GM12801 (cell line): ENCODE data around the gene CIAO2B.

Experiments used
- TF ChIP-seq, protein P1 (sequence below): IDR thresholded peaks from one replicate; pipeline ENCODE4 v1.5.1; 2011; ENCODE audit warnings: control low read depth; ENCODE audit not compliant: insufficient read length; ENCODE audit errors: extremely low read depth

CIAO2B gene

DNA sequence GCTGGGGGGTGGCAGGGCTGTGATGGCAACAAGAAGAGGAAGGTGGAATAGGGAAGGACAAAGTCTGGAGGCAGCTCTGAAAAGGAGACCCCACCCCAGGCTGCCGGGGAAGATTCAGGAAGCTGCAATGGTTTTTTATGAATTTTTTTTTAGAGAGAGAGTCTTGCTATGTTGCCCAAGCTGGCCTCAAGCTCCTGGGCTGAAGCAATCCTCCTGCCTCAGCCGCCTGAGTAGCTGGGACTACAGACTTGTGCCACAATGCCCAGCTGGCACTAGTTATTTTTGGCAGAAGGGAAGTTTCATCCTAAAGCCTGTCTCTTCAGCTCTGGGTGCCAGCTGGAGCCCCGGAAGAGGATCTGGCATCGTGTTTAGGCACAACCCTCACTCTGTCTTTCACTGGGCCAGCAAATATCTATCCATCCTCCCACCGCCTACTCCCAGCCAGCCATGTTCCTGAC lies 25.5 kb upstream of the CIAO2B start:
- TF ChIP-seq, protein P1, sequence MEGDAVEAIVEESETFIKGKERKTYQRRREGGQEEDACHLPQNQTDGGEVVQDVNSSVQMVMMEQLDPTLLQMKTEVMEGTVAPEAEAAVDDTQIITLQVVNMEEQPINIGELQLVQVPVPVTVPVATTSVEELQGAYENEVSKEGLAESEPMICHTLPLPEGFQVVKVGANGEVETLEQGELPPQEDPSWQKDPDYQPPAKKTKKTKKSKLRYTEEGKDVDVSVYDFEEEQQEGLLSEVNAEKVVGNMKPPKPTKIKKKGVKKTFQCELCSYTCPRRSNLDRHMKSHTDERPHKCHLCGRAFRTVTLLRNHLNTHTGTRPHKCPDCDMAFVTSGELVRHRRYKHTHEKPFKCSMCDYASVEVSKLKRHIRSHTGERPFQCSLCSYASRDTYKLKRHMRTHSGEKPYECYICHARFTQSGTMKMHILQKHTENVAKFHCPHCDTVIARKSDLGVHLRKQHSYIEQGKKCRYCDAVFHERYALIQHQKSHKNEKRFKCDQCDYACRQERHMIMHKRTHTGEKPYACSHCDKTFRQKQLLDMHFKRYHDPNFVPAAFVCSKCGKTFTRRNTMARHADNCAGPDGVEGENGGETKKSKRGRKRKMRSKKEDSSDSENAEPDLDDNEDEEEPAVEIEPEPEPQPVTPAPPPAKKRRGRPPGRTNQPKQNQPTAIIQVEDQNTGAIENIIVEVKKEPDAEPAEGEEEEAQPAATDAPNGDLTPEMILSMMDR: no peak

DNA sequence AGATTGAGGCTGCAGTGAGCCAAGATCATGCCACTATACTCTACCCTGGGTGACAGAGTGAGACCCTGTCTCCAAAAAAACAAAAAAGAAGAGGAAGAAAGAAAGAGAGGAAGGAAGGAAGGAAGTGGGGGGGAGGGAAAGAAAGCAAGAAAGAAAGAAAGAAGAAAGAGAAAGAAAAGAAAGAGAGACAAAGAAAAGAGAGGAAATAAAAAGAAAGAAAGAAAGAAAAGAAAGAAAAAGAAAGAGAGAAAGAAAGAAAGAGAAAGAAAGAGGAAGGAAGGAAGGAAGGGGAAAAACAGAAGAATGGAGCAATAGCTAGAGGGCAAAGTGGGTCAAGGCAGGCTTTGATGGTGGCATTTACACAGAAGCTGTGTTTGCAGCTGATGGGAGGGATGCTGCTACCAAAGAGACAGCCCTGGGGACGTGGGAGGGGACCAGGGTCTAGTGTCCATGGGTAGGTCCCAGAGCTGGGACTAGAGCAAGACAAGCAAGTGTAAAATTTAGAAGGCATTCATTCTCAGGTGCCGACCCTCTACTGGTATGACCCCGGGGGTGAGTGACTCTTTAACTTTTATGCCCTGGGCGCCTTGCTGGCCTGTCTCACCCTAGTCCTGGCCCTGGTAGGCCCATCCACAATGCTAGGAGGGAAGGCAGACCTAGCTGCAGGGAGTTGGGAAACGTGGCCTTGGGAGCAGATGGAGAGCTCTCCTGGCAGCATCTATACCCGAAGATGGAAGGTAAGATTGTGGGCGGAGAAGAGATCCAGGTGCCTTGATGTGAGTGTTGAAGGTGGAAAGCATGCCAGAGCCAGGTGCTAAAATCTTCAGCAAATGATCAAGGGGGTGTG lies 24.9 kb upstream of the CIAO2B start:
- TF ChIP-seq, protein P1: no peak

DNA sequence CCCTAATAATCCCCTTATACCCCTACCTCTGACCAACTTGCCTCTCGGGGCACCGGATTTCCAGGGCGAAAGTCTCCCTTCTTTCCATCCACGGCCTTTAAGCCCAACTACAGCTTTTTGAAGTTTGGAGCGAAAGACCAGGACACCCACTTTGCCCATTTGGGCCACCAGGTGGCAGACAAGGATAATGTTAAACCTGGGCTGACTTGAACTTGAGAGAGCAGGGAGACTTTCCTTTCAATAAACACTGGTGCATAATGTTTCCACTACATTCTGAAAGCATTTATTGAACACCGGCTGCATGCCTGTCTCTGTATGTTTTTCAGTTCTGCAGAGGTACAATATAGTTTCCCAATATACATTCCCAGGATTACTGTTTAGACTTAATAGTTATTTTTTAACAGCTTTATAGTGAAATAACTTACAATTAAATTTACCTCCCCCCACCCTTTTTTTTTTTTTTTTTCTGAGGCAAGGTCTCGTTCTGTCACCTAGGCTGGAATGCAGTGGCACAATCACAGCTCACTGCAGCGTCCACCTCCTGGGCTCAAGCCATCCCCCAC lies 20.0 kb upstream of the CIAO2B start:
- TF ChIP-seq, protein P1: peak; percentile 12

DNA sequence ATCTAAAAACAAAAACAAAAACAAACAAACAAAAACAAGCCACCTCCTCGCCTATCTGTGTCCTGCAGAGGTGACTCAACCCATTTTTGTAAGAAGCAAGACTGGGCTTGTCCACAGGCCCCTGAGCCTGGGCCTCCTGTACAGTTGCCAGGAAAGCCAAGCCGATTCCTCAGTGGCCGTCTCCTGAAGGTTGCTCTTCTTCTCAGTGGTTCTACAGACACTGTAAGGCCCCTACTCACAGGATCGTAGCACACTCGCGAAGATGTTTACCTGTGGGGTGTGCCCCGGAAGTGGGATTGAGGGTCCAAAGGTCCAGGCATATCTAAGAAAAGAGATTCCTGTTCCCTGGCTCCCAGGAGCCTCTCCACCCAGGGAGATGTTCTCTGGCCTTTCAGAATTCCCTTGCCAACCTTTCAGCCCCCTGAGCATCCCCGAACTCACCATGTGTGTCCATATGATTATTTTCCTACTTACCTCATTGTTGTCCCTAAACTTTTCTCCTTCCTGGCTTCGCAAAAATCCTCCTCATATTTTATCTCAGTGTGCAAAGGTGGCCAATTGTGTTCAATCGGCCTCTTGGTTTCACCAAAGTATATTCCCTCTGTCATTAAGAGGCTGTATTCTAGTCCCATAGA lies 19.4 kb upstream of the CIAO2B start:
- TF ChIP-seq, protein P1: no peak

DNA sequence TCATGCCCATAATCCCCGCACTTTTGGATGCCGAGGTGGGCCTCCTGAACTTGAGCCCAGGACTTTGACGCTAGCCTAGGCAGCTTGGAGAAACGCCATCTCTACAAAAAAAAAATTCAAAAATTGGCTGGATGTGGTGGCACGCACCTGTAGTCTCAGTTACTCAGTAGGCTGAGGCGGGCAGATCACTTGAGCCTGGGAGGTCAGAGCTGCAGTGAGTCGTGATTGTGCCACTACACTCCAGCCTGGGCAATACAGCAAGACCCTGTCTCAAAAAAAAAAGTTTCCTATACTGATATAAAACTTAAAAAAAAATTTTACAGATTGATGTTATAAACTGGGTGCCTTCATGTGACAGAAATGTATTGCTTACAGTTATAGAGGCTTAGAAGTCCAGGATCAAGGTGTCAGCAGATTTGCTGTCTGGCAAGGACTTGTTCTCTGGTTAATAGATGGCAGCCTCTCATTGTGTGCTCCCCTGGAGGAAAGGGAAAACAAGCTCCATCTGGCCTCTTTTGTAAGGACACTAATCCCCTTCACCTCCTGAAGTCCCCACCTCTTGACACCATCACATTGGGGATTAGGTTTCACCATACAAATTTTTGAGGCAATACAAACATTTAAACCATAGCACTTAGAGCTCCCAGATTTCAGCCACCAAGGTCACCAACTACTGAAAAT lies 18.4 kb upstream of the CIAO2B start:
- TF ChIP-seq, protein P1: no peak

DNA sequence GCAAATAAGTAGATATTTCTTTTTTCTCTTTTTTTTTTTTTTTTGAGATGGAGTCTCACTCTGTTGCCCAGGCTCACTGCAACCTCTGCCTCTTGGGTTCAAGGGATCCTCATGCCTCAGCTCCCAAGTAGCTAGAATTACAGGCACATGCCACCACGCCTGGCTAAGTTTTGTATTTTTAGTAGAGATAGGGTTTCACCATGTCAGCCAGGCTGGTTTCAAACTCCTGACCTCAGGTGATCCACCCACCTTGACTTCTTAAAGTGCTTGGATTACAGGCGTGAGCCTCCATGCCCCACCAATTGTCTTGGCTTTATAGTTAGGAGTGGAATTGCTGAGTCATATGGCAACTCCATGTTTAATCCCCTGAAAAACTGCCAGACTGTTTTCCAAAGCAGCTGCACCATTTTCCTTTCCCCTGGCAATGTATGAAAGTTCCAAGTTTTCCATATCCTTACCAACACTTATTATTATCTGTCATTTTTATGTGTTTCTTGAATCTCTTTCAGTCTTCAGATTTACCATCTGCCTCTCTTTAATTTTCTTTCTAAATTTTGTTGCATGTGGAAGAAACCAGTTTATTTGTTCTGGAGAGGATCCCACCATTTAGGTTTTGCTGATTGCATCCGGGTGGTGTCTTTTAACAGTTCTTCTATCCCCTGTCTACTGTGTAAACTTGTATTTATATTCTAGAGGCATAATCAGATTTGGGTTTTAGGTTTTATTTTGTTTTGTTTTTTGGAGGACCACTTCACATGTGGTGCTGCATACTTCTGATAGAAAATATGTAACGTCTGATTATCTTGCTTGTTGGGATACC lies 17.0 kb upstream of the CIAO2B start:
- TF ChIP-seq, protein P1: no peak
